GM12801 (cell line): Measurements from ENCODE around the gene WDPCP.

ENCODE experiments used
- CTCF ChIP-seq: IDR thresholded peaks from one replicate; pipeline ENCODE4 v1.5.1; 2011; ENCODE audit warnings: control low read depth; ENCODE audit not compliant: insufficient read length; ENCODE audit errors: extremely low read depth

The WDPCP gene

DNA sequence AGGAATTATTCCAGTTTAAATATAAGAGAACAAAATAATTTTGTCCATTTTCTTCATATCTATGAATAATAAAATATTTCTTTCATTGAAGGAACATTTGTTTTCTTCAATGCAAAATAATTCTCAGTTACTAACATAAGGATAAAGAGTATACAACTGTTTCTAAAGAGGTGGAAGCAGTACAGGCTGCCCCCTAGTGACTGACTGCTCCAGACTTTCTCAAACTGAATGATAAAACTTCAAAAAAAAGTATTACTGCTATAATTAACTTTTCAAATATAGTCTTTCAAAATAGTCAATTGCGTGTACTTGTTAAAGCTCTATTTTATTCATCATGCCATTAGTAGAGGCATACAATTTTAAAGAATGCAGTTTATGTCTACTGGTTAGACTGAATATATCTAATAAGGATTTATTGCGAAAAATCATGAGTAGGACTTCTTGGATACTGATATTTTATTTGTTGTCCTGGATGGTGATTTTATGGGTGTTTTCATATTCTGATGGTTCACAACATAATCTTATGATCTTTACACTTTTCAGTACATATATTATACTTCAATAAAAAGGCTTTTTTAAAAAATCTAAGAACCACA is 100.1 kb downstream of the WDPCP start:
- no peak for TF ChIP-seq CTCF

DNA sequence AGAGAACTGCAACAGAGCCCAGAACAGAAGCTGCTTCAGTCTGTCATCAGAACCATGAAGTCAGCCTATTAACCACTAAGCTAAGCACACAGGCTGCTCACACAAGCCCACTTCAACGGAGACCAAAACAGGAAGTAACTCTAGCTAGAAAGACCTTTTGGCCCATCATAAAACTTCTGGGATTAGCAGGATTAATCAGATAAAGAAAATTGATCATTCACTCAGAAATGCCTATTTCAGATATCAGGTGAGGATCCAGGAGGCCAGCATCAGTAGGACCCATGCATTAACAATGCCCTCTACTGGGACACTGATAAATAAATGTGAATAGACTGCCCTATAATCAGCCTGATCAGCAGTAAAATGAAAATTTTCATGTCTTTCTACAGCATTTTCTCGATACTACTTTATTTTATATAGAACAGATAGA is 101.4 kb downstream of the WDPCP start:
- TF ChIP-seq CTCF, result no peak

DNA sequence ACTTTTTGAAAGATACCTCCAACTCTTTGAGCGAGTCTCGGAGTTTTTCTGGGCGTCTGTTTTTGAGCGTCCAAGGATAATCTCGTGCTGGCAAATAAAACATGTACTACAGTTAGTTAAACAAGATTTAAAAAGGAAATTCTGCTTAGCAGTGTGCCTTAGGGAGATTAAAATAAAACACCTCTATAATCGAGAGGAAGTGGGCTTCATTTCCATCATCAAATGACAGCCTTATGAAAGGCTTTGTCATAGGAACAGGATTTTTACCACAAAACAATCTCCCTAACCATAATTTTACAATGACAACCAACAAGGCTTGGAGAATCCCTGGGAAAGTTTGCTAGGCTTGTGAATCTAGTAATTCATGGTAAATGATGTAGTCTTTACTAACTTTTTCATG is 103.4 kb downstream of the WDPCP start:
- no peak for TF ChIP-seq CTCF

- no peak for TF ChIP-seq CTCF
These were observed 103.8 kb downstream of the WDPCP start for GRCh38 chr2:63484481-63484880.

DNA sequence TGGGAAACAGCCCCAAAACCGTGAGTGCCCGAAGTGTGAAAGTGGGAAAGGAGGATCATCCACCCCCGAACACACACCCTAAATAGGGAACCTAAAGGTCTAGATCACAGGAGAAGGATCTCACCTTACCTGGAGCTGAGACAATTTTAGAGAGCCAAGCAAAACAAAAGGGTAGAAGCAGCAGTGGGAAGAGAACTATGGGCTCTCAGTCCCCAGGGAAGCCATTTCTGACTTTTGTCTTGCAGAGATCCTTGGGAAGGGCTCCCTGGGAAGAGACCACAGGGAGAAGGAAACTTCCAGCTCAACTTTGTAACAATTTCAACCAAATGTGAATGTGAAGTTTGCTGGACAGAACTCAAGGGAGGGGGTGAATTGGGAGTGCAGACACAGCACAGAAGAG is 110.6 kb downstream of the WDPCP start:
- TF ChIP-seq CTCF, result no peak

DNA sequence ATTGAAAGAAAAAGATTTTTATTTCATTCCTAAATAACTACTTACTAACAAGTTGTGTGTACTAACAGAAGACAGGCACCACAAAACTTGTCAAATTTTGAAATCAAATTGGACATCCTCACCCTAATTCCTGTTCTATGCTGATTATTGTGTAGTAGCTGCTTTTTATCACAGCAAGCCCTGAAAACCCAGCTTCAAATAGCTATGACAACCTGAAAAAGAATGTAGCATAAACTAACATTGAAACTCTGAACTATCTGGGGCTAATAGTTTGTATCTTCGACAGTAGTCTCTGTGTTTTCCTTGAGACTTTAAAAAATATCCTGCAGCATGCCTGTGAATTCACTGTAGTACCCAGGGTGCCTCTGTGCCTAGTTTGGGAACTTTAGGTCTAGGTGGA is 122.6 kb downstream of the WDPCP start:
- TF ChIP-seq CTCF, result no peak

GRCh38 chr2:63463142-63463541 is 125.1 kb downstream of the WDPCP start:
- TF ChIP-seq CTCF, result no peak
